HEK293 (cell line): Measurements from ENCODE around the gene TEC.

ENCODE experiments used
- AEBP2 ChIP-seq: fragments of 450-650 bp; formaldehyde crosslinking; IDR thresholded peaks from 2 replicates; pipeline ENCODE4 v1.5.1; 2016; ENCODE audit warnings: missing biosample characterization, missing genetic modification characterization, borderline replicate concordance
- KLF8 ChIP-seq: fragments of 450-650 bp; formaldehyde crosslinking; IDR thresholded peaks from 2 replicates; pipeline ENCODE4 v1.5.1; 2016; ENCODE audit warnings: missing biosample characterization, missing genetic modification characterization
- MYNN ChIP-seq: fragments of 450-650 bp; formaldehyde crosslinking; IDR thresholded peaks from 2 replicates; pipeline ENCODE4 v1.5.1; 2016; ENCODE audit warnings: missing biosample characterization, missing genetic modification characterization, borderline replicate concordance
- PRDM4 ChIP-seq: fragments of 450-650 bp; formaldehyde crosslinking; IDR thresholded peaks from 2 replicates; pipeline ENCODE4 v1.5.1; 2017; ENCODE audit warnings: missing biosample characterization, missing genetic modification characterization
- RBAK ChIP-seq: fragments of 450-650 bp; formaldehyde crosslinking; IDR thresholded peaks from 2 replicates; pipeline ENCODE4 v1.5.1; 2016; ENCODE audit warnings: missing biosample characterization, missing genetic modification characterization
- SETDB1 ChIP-seq: IDR thresholded peaks from one replicate; pipeline ENCODE4 v1.6.1; 2017; ENCODE audit warnings: mild to moderate bottlenecking, low read length, moderate library complexity, mixed read lengths; ENCODE audit not compliant: insufficient read length
- ZFP37 ChIP-seq: fragments of 450-650 bp; formaldehyde crosslinking; IDR thresholded peaks from 2 replicates; pipeline ENCODE4 v1.5.1; 2016; ENCODE audit warnings: missing biosample characterization, missing genetic modification characterization
- ZFP41 ChIP-seq: fragments of 450-650 bp; formaldehyde crosslinking; IDR thresholded peaks from 2 replicates; pipeline ENCODE4 v1.5.1; 2016; ENCODE audit warnings: missing biosample characterization, missing genetic modification characterization, borderline replicate concordance
- ZNF10 ChIP-seq: fragments of 450-650 bp; formaldehyde crosslinking; IDR thresholded peaks from 2 replicates; pipeline ENCODE4 v1.5.1; 2017; ENCODE audit warnings: missing biosample characterization, missing genetic modification characterization
- ZNF148 ChIP-seq: fragments of 450-650 bp; formaldehyde crosslinking; IDR thresholded peaks from 2 replicates; pipeline ENCODE4 v1.5.0; 2017; ENCODE audit warnings: missing biosample characterization, missing genetic modification characterization, borderline replicate concordance
- ZNF221 ChIP-seq: fragments of 450-650 bp; formaldehyde crosslinking; IDR thresholded peaks from 2 replicates; pipeline ENCODE4 v1.5.1; 2017; ENCODE audit warnings: missing biosample characterization, missing genetic modification characterization, borderline replicate concordance
- ZNF23 ChIP-seq: fragments of 450-650 bp; formaldehyde crosslinking; IDR thresholded peaks from 2 replicates; pipeline ENCODE4 v1.5.1; 2016; ENCODE audit warnings: missing biosample characterization, missing genetic modification characterization, borderline replicate concordance
- ZNF324 ChIP-seq: fragments of 450-650 bp; formaldehyde crosslinking; IDR thresholded peaks from 2 replicates; pipeline ENCODE4 v1.5.1; 2016; ENCODE audit warnings: missing biosample characterization, missing genetic modification characterization
- ZNF366 ChIP-seq: fragments of 450-650 bp; formaldehyde crosslinking; conservative IDR thresholded peaks from 2 replicates; pipeline ENCODE4 v1.5.1; 2016; ENCODE audit warnings: missing biosample characterization, missing genetic modification characterization
- ZNF394 ChIP-seq: fragments of 450-650 bp; formaldehyde crosslinking; IDR thresholded peaks from 2 replicates; pipeline ENCODE4 v1.5.1; 2016; ENCODE audit warnings: missing biosample characterization, missing genetic modification characterization, mild to moderate bottlenecking, moderate library complexity, borderline replicate concordance
- ZNF510 ChIP-seq: fragments of 450-650 bp; formaldehyde crosslinking; IDR thresholded peaks from 2 replicates; pipeline ENCODE4 v1.5.1; 2018; ENCODE audit warnings: mild to moderate bottlenecking, missing genetic modification characterization, missing biosample characterization; ENCODE audit not compliant: insufficient replicate concordance
- ZNF529 ChIP-seq: fragments of 450-650 bp; formaldehyde crosslinking; IDR thresholded peaks from 2 replicates; pipeline ENCODE4 v1.5.1; 2017; ENCODE audit warnings: missing genetic modification characterization, missing biosample characterization; ENCODE audit not compliant: insufficient replicate concordance
- ZNF549 ChIP-seq: fragments of 450-650 bp; IDR thresholded peaks from 2 replicates; pipeline ENCODE4 v1.5.1; 2018; ENCODE audit warnings: missing biosample characterization, missing genetic modification characterization, mild to moderate bottlenecking, inconsistent platforms, moderate library complexity
- ZNF623 ChIP-seq: fragments of 450-650 bp; formaldehyde crosslinking; IDR thresholded peaks from 2 replicates; pipeline ENCODE4 v1.5.1; 2016; ENCODE audit warnings: missing biosample characterization, missing genetic modification characterization
- ZNF654 ChIP-seq: fragments of 450-650 bp; formaldehyde crosslinking; IDR thresholded peaks from 2 replicates; pipeline ENCODE4 v1.5.1; 2016; ENCODE audit warnings: low read depth, missing biosample characterization, missing genetic modification characterization
- ZNF660 ChIP-seq: fragments of 450-650 bp; IDR thresholded peaks from 2 replicates; pipeline ENCODE4 v1.5.1; 2018; ENCODE audit warnings: missing biosample characterization, mild to moderate bottlenecking, missing genetic modification characterization
- ZNF677 ChIP-seq: fragments of 450-650 bp; IDR thresholded peaks from 2 replicates; pipeline ENCODE4 v1.5.0; 2018; ENCODE audit warnings: missing biosample characterization, mild to moderate bottlenecking, missing genetic modification characterization, moderate library complexity
- ZNF707 ChIP-seq: fragments of 450-650 bp; formaldehyde crosslinking; IDR thresholded peaks from 2 replicates; pipeline ENCODE4 v1.5.1; 2016; ENCODE audit warnings: missing biosample characterization, missing genetic modification characterization
- TF ChIP-seq, protein P1 (sequence below): fragments of 450-650 bp; formaldehyde crosslinking; IDR thresholded peaks from 2 replicates; pipeline ENCODE4 v1.5.1; 2016; ENCODE audit warnings: missing biosample characterization, missing genetic modification characterization
- TF ChIP-seq, protein P2 (sequence below): fragments of 450-650 bp; formaldehyde crosslinking; IDR thresholded peaks from 2 replicates; pipeline ENCODE4 v1.5.1; 2017; ENCODE audit warnings: missing biosample characterization, missing genetic modification characterization

Gene TEC

DNA sequence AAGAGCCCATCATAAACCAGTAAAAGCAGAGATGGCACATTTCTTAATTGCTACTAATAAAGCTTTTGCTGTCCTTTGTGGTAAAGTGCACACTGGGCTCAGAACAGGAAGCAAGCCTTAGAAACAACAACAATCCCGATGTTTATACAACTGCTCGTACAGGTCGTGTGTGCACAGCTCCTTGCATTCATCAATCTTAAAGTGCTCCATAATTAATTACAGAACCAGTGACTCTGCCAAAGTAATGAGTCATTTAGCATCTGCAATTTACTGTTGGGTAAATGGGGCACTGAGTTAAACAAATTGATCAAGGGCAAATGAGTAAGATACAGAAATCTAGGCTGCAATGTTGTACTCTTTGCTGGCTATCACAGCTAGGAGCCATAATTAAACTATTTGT is 74.3 kb downstream of the TEC start (continued):
- TF ChIP-seq ZNF623 (tag by site-specific recombination) = no peak
- no peak for TF ChIP-seq AEBP2 (tag by site-specific recombination)
- no peak for TF ChIP-seq ZNF394 (tag by site-specific recombination)
- no peak for TF ChIP-seq ZNF510 (tag by site-specific recombination)
- no peak for TF ChIP-seq ZNF654 (tag by site-specific recombination)
- no peak for TF ChIP-seq ZNF148 (tag by site-specific recombination)
- TF ChIP-seq ZNF529 (tag by site-specific recombination) = no peak
- TF ChIP-seq, protein P1, sequence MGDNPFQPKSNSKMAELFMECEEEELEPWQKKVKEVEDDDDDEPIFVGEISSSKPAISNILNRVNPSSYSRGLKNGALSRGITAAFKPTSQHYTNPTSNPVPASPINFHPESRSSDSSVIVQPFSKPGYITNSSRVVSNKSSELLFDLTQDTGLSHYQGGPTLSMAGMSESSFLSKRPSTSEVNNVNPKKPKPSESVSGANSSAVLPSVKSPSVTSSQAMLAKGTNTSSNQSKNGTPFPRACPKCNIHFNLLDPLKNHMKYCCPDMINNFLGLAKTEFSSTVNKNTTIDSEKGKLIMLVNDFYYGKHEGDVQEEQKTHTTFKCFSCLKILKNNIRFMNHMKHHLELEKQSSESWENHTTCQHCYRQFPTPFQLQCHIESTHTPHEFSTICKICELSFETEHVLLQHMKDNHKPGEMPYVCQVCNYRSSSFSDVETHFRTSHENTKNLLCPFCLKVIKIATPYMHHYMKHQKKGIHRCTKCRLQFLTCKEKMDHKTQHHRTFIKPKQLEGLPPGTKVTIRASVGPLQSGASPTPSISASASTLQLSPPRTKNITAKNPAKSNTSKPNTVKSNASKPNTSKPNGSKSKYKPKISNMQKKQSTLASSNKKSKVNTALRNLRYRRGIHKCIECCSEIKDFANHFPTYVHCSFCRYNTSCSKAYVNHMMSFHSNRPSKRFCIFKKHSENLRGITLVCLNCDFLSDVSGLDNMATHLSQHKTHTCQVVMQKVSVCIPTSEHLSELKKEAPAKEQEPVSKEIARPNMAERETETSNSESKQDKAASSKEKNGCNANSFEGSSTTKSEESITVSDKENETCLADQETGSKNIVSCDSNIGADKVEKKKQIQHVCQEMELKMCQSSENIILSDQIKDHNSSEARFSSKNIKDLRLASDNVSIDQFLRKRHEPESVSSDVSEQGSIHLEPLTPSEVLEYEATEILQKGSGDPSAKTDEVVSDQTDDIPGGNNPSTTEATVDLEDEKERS (tag by site-specific recombination) = no peak
- no peak for TF ChIP-seq ZFP37 (tag by site-specific recombination)
- no peak for TF ChIP-seq RBAK (tag by site-specific recombination)
- TF ChIP-seq ZNF677 (tag by site-specific recombination) = no peak
- TF ChIP-seq ZNF549 = no peak
- TF ChIP-seq ZNF10 (tag by site-specific recombination) = no peak
- no peak for TF ChIP-seq MYNN (tag by site-specific recombination)
- TF ChIP-seq, protein P2, sequence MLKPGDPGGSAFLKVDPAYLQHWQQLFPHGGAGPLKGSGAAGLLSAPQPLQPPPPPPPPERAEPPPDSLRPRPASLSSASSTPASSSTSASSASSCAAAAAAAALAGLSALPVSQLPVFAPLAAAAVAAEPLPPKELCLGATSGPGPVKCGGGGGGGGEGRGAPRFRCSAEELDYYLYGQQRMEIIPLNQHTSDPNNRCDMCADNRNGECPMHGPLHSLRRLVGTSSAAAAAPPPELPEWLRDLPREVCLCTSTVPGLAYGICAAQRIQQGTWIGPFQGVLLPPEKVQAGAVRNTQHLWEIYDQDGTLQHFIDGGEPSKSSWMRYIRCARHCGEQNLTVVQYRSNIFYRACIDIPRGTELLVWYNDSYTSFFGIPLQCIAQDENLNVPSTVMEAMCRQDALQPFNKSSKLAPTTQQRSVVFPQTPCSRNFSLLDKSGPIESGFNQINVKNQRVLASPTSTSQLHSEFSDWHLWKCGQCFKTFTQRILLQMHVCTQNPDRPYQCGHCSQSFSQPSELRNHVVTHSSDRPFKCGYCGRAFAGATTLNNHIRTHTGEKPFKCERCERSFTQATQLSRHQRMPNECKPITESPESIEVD = 0 out of 2 replicates have a peak, but pooled peaks have one; percentile 41
- TF ChIP-seq SETDB1 = no peak
- TF ChIP-seq PRDM4 = no peak
- no peak for TF ChIP-seq ZNF707 (tag by site-specific recombination)
- TF ChIP-seq KLF8 = no peak
- no peak for TF ChIP-seq ZNF23 (tag by site-specific recombination)
- no peak for TF ChIP-seq ZNF324 (tag by site-specific recombination)
- TF ChIP-seq ZNF660 (tag by site-specific recombination) = peak; percentile 25; the same call in 1 of the 2 replicates
- no peak for TF ChIP-seq ZNF221 (tag by site-specific recombination)
- TF ChIP-seq ZFP41 (tag by site-specific recombination) = no peak
- peak; percentile 61; the same call in 1 of the 2 replicates for TF ChIP-seq ZNF366 (tag by site-specific recombination)
